NT2/D1 (cell line): ENCODE results near the gene ABAT.
"Not testable (repeated sequence)": the region's sequence is repeated elsewhere in the genome, so short reads cannot be mapped to it uniquely, and the experiment has no call there.

Experiments used
- DNase-seq: peaks from one replicate; pipeline ENCODE4 v3.0.0-alpha.2; 2011; ENCODE audit warnings: low read depth, low spot score
- H3K27me3 ChIP-seq: 2 replicates; pipeline ENCODE4 v1.6.0; 2011; ENCODE audit warnings: mild to moderate bottlenecking; ENCODE audit not compliant: insufficient read length, insufficient read depth
- H3K36me3 ChIP-seq: 2 replicates; pipeline ENCODE4 v1.6.1; 2011; ENCODE audit warnings: mild to moderate bottlenecking, low read length, mixed read lengths; ENCODE audit not compliant: insufficient read depth, insufficient read length
- H3K4me1 ChIP-seq: 2 replicates; pipeline ENCODE4 v1.5.1; 2011; ENCODE audit not compliant: insufficient read depth, insufficient read length
- H3K4me3 ChIP-seq: 2 replicates; pipeline ENCODE4 v1.5.1; 2011; ENCODE audit warnings: low read depth; ENCODE audit not compliant: insufficient read length
- H3K9ac ChIP-seq: 2 replicates; pipeline ENCODE4 v1.6.0; 2011; ENCODE audit warnings: low read depth; ENCODE audit not compliant: insufficient read length
- H3K9me3 ChIP-seq: 2 replicates; pipeline ENCODE4 v1.5.1; 2011; ENCODE audit warnings: mild to moderate bottlenecking, low read length; ENCODE audit not compliant: insufficient read depth
- SUZ12 ChIP-seq: IDR thresholded peaks from 2 replicates; pipeline ENCODE4 v1.6.1; 2011; ENCODE audit not compliant: insufficient read length, insufficient read depth; ENCODE audit errors: extremely low read depth
- YY1 ChIP-seq: IDR thresholded peaks from 2 replicates; pipeline ENCODE4 v1.6.1; 2011; ENCODE audit not compliant: insufficient read length, insufficient read depth
- ZNF274 ChIP-seq: IDR thresholded peaks from 2 replicates; pipeline ENCODE4 v1.6.1; 2011; ENCODE audit warnings: mild to moderate bottlenecking, low read depth, low read length

Gene ABAT

GRCh38 chr16:8644211-8645140 is 29.9 kb upstream of the ABAT start:
- Histone ChIP-seq H3K27me3 (no peaks in the 10 kb centered on the region), H3K4me3 (no peak overlapping the region), H3K36me3 (peaks cover 87% of the 10 kb centered on the region), H3K4me1 (no peaks in the 10 kb centered on the region), H3K9me3 (no peaks in the 10 kb centered on the region), H3K9ac (no peak overlapping the region)
- no peak for DNase-seq
- TF ChIP-seq SUZ12 (no peak), YY1 (no peak), ZNF274 (no peak)

DNA sequence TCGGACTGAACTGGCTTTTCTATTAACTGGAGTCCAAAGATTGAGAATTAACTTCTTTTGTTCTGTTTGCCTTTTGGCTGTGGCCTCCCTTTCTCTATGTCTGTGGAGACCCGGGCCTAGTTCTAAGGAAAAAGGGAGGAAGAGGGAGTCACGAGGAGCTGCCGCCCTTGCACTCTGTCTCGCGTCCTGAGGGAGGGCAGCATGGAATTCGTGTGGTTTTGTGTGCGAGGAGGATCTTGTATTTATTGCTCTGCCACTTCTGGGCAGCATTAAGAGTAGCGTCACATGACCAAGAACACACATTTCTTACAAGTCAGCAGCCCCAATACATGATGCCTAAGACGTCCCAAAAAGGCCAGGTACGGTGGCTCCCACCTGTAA is 29.3 kb upstream of the ABAT start:
- no peak for TF ChIP-seq YY1
- no peak for TF ChIP-seq SUZ12
- no peak for TF ChIP-seq ZNF274

GRCh38 chr16:8645831-8646230 is 28.6 kb upstream of the ABAT start:
- Histone ChIP-seq H3K9me3 (no peaks in the 10 kb centered on the region), H3K9ac (no peak overlapping the region), H3K4me1 (no peaks in the 10 kb centered on the region), H3K4me3 (no peak overlapping the region), H3K36me3 (peaks cover 78% of the 10 kb centered on the region), H3K27me3 (no peaks in the 10 kb centered on the region)
- TF ChIP-seq ZNF274, result no peak
- no peak for TF ChIP-seq SUZ12
- no peak for TF ChIP-seq YY1
- DNase-seq, result no peak

More for the DNA sequence above, 29.3 kb upstream of the ABAT start:
- Histone ChIP-seq H3K9me3 (no peaks in the 10 kb centered on the region), H3K4me3 (no peak overlapping the region), H3K27me3 (no peaks in the 10 kb centered on the region), H3K9ac (no peak overlapping the region), H3K36me3 (peaks cover 80% of the 10 kb centered on the region), H3K4me1 (no peaks in the 10 kb centered on the region)
- no peak for DNase-seq

DNA sequence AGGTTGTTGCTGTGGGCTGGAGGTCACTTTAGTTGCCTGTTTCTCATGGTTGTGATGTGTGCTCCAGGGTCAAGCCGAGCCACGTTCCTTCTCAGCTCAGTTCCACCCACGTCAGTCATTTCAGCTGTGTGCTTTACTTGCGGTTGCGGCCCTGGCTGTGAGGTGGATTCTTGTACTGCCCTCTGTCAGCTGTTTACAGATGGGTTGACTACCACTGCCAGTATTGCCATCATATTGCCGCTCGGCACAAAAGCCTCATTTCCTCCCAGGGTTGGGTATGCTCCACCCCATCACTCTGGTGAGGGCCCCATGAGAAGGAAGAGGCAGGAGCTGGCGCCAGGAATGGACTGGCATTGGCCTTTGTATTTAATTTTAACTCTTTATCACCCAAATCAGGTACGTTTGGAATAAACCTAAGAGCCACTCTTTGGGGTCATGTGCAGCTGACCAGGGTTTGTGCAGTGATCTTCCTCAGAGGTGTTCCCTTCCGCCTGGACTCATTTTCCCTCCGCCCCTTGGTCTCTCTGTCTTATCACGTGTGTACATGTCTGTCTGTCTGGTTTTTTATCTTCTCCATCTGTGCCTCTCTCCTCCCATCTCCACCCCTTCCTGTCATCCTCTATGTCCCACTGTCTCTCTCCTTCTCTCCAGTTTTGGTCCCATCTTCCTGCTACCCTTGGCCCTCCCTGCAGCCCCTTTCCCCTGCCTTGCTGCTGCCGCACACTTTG is 27.9 kb upstream of the ABAT start:
- Histone ChIP-seq H3K27me3 (no peaks in the 10 kb centered on the region), H3K4me1 (no peaks in the 10 kb centered on the region), H3K4me3 (no peak overlapping the region), H3K9ac (no peak overlapping the region), H3K36me3 (peaks cover 72% of the 10 kb centered on the region), H3K9me3 (no peaks in the 10 kb centered on the region)
- DNase-seq, result no peak
- no peak for TF ChIP-seq ZNF274
- TF ChIP-seq YY1, result no peak
- TF ChIP-seq SUZ12, result no peak

- Histone ChIP-seq H3K4me3 (no peak overlapping the region), H3K4me1 (no peaks in the 10 kb centered on the region), H3K9me3 (no peaks in the 10 kb centered on the region), H3K9ac (no peak overlapping the region), H3K27me3 (no peaks in the 10 kb centered on the region), H3K36me3 (peaks cover 58% of the 10 kb centered on the region)
- TF ChIP-seq ZNF274 (no peak), SUZ12 (no peak), YY1 (no peak)
- DNase-seq, result no peak
Observed at GRCh38 chr16:8647721-8648318, 26.6 kb upstream of the ABAT start.

DNA sequence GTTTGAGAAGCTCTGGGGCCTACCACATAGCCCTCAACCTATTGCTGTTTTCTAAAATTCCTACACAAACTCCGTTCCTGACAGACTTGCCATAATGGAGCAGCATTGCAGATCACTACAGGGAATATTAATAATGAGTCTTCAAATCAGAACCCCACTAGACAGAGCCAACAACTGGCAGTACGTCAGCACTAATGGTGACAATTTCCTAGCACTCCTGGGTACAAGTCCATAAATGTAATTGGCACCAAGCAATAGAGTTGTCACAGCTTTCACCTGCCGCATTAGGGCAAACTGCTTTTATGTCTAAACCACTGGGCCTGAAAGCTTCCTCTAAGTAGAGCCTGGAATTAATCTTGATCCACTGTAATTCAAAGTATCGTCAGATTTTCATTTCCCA is 25.5 kb upstream of the ABAT start:
- Histone ChIP-seq H3K27me3 (no peaks in the 10 kb centered on the region), H3K4me1 (no peaks in the 10 kb centered on the region), H3K36me3 (peaks cover 50% of the 10 kb centered on the region), H3K9ac (no peak overlapping the region), H3K4me3 (no peak overlapping the region), H3K9me3 (no peaks in the 10 kb centered on the region)
- no peak for TF ChIP-seq SUZ12
- no peak for TF ChIP-seq YY1
- no peak for TF ChIP-seq ZNF274
- no peak for DNase-seq

DNA sequence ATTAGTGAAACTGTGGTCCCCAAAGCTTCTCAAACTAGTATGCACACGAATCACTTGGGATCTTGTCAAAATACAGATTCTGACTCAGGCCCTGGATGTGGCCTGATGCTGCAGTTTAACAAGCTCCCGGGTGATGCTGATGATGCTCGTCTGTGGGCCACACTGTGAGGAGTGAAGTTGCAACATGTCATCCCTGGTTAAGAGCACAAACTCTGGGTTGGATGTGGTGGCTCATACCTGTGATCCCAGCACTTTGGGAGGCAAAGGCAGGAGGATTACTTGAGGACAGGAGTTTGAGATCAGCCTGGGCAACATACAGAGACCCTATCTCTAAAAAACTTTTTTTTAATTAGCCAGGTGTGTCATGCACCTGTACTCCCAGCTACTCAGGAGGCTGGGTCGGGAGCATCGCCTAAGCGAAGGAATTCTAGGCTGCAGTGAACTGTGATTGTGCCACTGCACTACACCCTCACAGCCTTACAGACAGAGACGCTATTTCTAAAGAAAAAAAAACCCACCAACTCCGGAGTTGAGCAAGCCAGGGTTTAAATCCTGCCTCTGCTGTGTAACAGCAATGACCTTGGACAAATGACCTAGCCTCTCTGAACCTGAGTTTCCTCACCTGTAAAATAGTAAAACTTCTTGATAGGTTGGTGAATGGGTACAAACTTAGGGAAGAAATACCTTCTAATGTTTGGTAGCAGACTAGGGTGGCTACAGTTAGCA is 24.4 kb upstream of the ABAT start:
- Histone ChIP-seq H3K4me3 (no peak overlapping the region), H3K9me3 (no peaks in the 10 kb centered on the region), H3K27me3 (no peaks in the 10 kb centered on the region), H3K9ac (no peak overlapping the region), H3K4me1 (no peaks in the 10 kb centered on the region), H3K36me3 (peaks cover 39% of the 10 kb centered on the region)
- TF ChIP-seq YY1 (no peak), ZNF274 (no peak), SUZ12 (no peak)
- no peak for DNase-seq

- not testable (repeated sequence) for H3K4me1 ChIP-seq, H3K9ac ChIP-seq, H3K9me3 ChIP-seq, DNase-seq, H3K4me3 ChIP-seq, H3K27me3 ChIP-seq
- peaks cover 20% of the 10 kb centered on the region for H3K36me3 ChIP-seq
Observed at GRCh38 chr16:8651958-8652357, 22.5 kb upstream of the ABAT start.
